ENCODE data around the gene RAD17.
"Not testable (repeated sequence)": the region's sequence is repeated elsewhere in the genome, so short reads cannot be mapped to it uniquely, and the experiment has no call there.

Gene RAD17

GRCh38 chr5:69378376-69378775 is 8.8 kb downstream of the RAD17 start:
- DNase-seq (ENCODE audit: low spot score), result no peak

DNA sequence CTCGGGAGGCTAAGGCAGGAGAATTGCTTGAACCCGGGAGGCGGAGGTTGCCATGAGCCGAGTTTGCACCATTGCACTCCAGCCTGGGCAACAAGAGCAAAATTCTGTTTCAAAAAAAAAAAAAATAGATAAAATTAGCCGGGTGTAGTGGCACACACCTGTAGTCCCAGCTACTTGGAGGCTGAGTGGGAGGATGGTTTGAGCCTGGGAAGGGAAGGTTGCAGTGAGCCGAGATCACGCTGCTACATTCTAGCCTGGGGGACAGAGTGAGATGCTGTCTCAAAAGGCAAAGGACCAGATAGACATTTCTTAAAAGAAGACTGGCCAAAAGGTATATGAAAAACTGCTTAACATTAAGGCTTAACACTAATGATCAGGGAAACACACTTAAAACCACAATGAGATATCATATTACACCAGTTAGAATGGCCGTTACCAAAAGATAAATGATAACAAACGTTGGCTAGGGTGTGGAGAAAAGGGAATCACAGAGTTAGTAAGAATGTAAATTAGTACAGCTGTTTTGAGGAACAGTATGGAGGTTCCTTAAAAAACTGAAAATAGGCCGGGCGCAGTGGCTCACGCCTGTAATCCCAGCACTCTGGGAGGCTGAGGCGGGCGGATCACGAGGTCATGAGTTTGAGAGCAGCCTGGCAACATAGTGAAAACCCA is 35.2 kb downstream of the RAD17 start:
- DNase-seq (ENCODE audit: low spot score), result no peak

DNA sequence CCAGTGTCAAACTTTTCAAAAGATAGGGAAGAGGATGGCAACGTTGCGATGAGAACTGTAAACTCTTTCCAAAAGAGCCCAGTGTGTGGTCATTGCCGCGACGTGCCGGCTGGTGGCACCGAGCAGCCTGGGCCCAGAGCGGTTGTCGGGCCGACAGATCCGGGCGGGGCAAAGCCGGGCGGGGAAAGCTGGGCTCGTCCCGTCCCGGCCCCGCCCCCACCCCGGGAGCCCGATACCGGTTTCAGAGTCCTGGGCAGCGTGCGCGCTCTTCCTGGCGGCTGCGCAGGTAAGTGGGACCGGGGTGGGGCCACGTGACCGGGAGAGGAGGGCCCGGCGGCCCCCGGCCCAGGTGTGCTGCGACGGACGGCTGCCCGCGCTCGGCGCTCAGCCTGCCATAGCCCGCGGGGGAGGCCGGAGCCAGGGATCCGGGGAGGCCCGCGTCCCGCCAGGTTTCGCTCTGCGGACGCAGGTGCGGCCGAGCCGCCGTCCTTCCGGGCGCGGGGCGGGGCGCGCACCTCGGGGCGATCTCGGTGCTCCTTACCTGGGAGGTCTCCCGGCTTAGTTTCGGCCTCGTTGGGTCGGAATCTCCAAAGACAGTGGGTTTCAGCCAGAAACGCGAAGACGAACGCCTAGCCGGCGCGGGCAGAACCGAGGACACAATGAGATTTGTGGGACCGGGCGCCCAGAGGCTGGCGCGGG is 45.4 kb downstream of the RAD17 start, which contains the start of gene MARVELD2:
MARVELD2 (plus strand) TSS at position 232 of the 699 bp plus-strand sequence. CDS start 4,270 bp downstream, outside the sequence.
- peak; percentile 41 for DNase-seq (ENCODE audit: low spot score)

- DNase-seq (ENCODE audit: low spot score), result no peak
These were observed 46.0 kb downstream of the RAD17 start for GRCh38 chr5:69415584-69415958.

GRCh38 chr5:69416180-69416579 is 46.6 kb downstream of the RAD17 start:
- DNase-seq (ENCODE audit: low spot score), result no peak

DNA sequence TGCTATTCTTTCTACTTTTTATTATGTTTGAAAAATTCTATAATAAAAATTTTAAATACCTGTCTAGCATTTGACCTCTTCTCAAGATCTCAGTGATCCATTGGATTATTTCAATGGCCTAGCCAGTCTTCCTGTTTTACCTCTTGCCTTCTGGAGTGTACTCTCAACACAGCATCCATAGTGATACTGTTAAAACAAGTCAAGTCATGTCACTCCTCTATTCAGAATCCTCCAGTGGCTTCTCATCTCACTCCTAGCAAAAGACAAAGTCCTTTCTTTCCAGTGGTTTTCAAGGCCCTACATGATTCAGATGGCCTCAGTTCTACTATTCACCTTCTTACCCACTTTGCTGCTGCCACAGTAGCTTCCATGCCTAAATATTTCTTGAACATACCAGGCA is 47.1 kb downstream of the RAD17 start:
- DNase-seq (ENCODE audit: low spot score), result no peak

DNA sequence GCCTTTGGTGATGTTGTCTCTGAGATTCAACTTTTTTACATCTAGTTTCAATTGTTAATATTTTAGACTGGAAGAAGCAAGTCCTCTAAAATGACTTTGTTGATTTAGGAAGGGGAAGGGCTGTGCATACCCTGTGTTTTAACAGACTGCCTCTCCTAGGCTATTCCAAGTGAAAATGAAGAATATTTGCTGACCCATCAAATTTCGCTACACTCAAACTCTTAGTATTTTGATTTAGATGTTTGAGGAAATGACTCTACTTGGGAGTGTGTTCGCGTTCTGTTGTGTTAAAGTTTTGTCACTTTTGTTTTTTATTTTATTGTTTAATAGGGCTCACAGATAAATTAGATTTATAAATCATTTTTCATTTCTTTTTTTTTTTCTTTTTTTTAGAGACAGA is 48.9 kb downstream of the RAD17 start:
- no peak for DNase-seq (ENCODE audit: low spot score)

DNA sequence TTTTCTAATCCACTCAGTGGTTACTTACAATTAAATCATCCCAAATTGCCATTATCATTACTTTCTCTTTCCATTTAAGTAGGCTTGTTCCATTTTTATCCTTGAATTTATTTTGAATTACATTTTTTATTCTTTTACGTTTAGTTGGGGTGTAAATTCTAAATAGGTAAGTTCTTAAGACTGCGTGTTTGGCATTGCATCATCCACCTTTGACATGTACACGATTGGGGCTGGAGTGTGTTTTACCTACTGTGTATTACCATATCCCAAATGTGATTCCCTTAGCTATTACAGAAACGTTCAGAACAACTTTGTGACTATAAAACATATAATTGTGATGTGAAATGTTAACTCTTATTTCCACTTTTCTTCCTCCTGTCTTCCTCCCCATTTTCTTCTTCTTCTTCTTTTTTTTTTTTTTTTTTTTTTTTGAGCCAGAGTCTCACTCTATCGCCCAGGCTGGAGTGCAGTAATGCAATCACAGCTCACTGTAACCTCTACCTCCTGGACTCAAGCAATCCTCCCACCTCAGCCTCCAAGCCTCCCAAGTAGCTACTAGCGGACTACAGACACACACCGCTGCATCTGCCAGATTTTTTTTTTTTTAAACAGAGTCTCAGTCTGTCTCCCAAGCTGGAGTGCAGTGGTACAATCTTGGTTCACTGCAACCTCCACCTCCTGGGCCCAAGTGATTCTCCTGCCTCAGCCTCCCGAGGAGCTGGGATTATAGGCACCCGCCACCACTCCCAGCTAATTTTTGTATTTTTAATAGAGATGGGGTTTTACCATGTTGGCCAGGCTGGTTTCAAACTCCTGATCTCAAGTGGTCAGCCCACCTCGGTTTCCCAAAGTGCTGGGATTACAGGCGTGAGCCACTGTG is 62.0 kb downstream of the RAD17 start:
- DNase-seq (ENCODE audit: low spot score), result no peak

- DNase-seq (ENCODE audit: low spot score), result no peak
These were observed 63.0 kb downstream of the RAD17 start for GRCh38 chr5:69432412-69433206.

DNA sequence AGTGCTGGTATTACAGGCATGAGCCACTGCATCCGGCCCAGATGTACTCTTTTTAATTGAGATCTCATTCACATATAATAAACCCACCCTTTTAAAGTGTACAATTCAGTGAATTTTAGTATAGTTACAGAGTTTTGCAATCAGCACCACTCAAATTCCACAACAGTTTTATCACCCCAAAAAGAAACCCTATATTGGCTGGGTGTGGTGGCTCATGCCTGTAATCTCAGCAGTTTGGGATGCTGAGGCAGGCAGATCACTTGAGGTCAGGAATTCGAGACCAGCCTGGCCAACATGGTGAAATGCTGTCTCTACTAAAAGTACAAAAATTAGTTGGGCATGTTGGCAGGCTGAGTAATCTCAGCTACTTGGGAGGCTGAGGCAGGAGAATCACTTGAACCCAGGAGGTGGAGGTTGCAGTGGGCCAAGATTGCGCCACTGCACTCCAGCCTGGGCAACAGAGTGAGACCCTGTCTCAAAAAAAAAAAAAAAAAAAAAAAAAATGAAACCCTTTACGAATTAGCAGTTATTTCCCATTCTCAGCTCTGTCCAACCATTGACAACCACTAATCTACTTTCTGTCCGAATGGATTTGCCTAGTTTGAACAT is 65.8 kb downstream of the RAD17 start:
- not testable (repeated sequence) for DNase-seq (ENCODE audit: low spot score)

GRCh38 chr5:69444127-69444754 is 74.6 kb downstream of the RAD17 start:
- DNase-seq (ENCODE audit: low spot score), result no peak

DNA sequence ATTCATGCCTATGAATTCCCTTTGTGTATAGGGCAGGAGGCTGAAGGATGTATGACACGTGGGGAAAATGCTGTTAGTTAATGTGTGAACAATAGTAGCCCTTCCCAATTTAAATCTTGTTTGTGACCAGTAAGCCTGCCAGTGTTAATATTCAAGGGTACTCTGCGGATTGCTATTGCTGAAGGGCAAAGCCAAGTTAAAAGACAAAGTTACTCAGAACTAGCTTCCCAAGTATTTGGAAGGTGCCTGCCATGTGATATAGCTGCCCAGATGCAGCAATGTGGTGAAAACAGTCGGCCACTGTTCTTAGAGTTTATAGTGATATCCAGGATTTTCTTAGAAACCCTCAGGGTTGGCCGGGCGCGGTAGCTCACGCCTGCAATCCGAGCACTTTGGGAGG is 79.9 kb downstream of the RAD17 start:
- DNase-seq (ENCODE audit: low spot score), result no peak

- no peak for DNase-seq (ENCODE audit: low spot score)
These were observed 80.5 kb downstream of the RAD17 start for GRCh38 chr5:69450116-69450515.

DNA sequence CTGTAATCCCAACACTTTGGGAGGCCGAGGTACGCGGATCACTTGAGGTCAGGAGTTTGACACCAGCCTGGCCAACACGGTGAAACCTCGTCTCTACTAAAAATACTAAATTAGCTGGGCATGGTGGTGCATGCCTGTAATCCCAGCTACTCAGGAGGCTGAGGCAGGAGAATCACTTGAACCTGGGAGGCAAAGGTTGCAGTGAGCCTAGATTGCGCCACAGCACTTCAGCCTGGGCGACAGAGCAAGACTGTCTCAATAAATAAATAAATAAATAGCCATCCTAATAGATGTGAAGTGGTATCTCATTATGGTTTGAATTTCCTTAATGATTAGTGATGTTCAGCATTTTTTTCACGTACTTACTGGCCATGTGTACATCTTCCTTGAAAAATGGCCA is 80.9 kb downstream of the RAD17 start:
- not testable (repeated sequence) for DNase-seq (ENCODE audit: low spot score)

- no peak for DNase-seq (ENCODE audit: low spot score)
These were observed 82.5 kb downstream of the RAD17 start for GRCh38 chr5:69451941-69452647.

- not testable (repeated sequence) for DNase-seq (ENCODE audit: low spot score)
These were observed 83.9 kb downstream of the RAD17 start for GRCh38 chr5:69453487-69453886.

DNA sequence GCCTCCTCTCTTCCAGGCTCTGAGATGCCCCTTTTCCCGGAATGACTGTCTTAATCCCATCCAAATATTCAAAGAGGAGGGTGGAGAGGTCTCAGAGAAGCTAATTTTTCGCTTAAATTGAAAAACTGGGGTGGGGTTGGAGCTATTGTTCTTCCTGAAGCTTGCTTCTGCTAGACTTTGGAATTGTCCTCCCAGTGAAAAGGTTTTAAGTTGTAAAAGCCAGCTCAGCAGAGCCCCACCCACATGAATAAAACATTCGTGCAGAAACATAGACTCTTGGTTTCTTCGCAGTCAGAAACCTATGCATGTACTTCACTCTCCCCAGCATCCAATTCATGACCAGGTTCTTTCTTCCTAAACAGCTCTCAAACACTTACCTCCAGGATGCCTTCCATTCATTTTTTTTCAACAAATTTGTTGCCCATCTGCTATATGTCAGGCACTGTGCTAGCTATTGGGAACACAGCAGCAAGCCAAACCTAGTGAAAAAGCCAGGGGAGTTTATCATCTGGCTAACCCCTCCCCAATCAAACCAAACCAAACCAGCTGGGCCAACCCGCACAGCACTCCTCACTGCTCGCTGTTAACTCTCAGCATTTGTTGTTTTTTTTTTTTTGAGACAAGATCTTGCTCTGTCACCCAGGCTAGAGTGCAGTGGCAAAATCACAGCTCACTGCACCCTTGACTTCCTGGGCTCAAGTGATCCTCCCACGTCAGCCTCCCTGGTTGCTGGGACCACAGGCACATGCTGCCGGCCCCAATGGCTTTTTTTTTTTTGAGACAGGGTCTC is 85.0 kb downstream of the RAD17 start:
- DNase-seq (ENCODE audit: low spot score), result no peak

- not testable (repeated sequence) for DNase-seq (ENCODE audit: low spot score)
These were observed 85.9 kb downstream of the RAD17 start for GRCh38 chr5:69455428-69455988.

DNA sequence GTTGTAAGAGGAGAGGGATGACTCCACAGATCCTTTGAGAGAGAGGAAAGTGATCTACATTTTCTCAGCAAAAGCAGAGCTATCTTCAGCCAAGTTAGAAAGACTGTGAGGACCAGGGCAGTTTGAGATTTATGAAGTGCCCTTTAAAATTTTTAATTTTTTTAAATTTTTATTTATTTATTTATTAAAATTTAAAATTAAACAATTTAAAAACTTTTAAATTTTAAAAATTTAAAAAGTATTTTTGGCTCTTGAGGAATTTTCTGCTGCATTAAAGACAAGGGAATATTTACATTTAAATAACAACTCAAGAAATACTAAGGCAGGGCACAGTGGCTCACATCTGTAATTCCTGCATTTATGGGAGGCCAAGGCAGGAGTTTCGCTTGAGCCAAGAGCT is 92.6 kb downstream of the RAD17 start:
- no peak for DNase-seq (ENCODE audit: low spot score)

Measured in D341Med (cell line).